ENCODE results near the gene CEMIP.

CEMIP gene

DNA sequence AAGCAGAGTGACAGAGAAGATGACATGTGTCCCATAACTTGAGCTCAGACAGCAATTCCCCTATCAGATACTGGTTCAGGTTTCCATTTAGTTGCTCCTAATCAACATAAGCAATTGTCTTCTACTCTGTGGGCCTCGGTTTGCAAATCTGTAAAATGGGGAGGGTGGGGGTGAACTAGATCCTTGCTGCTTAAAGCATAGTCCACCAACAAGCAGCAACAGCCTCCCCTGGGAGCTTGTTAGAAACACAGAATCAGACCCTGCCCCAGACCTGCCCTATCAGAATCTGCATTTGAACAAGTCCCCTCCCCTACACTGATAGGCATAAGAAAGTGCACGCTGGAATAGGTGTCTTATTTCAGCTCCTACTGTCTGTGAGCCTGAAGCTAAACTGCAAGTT, 87.8 kb downstream of the CEMIP start:
- no peaks in the 10 kb centered on the region for H3K36me3 ChIP-seq
- H3K4me1 ChIP-seq, result no peaks in the 10 kb centered on the region
- no peak for DNase-seq
- no peaks in the 10 kb centered on the region; the same call in 1 of the 2 replicates for H3K27me3 ChIP-seq
- no peaks in the 10 kb centered on the region for H3K9me3 ChIP-seq
- H3K4me3 ChIP-seq (ENCODE audit: low read depth, low read length), result no peak overlapping the region
- TF ChIP-seq, protein P1, sequence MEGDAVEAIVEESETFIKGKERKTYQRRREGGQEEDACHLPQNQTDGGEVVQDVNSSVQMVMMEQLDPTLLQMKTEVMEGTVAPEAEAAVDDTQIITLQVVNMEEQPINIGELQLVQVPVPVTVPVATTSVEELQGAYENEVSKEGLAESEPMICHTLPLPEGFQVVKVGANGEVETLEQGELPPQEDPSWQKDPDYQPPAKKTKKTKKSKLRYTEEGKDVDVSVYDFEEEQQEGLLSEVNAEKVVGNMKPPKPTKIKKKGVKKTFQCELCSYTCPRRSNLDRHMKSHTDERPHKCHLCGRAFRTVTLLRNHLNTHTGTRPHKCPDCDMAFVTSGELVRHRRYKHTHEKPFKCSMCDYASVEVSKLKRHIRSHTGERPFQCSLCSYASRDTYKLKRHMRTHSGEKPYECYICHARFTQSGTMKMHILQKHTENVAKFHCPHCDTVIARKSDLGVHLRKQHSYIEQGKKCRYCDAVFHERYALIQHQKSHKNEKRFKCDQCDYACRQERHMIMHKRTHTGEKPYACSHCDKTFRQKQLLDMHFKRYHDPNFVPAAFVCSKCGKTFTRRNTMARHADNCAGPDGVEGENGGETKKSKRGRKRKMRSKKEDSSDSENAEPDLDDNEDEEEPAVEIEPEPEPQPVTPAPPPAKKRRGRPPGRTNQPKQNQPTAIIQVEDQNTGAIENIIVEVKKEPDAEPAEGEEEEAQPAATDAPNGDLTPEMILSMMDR (IDR thresholded peaks at IDR 0.05; ENCODE audit: low read depth, low read length), result no peak

DNA sequence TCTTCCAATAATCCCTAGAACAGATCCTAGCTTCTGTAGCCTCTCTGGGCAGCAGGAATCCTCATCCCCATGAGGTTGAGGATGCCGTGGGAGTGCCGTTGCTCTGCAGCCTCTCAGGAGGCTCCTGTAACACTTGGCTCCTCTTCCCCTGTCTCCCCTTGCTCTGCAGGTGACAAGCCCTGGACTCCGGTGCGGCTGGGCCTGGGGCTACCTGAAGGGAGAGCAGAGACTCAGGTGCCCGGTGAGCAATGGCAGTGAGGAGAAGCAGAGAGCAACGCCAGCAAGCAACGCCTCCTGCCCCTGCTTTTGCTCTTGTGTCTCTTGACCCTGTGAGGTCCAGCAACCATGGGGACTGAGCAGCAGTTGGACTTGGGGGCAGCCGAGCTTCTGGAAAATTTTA, 91.2 kb downstream of the CEMIP start:
- H3K4me1 ChIP-seq, result no peaks in the 10 kb centered on the region
- DNase-seq, result no peak
- H3K9me3 ChIP-seq, result no peaks in the 10 kb centered on the region
- TF ChIP-seq, protein P1 (IDR thresholded peaks at IDR 0.05; ENCODE audit: low read depth, low read length), result no peak
- H3K36me3 ChIP-seq, result no peaks in the 10 kb centered on the region
- no peaks in the 10 kb centered on the region for H3K27me3 ChIP-seq
- no peak overlapping the region for H3K4me3 ChIP-seq (ENCODE audit: low read depth, low read length)

DNA sequence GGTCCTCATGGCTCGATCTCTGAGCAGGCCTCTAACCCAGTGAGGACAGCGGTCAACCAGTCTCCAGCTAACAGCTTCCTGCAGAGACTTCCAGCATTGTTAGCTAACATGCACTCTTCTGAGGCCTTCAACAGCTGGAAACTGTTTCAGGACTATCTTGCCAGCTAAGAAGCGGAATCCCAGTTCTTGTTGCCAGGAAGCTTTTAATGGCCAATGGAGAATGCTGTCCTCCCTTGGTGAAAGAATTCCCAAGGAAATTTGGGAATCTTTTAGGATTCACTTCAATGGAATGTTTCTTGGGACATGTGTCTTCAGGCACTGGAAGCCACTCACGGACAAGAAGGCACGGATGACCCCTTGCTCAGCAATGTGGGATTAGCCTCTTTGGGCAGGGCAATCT, 91.7 kb downstream of the CEMIP start:
- TF ChIP-seq, protein P1 (IDR thresholded peaks at IDR 0.05; ENCODE audit: low read depth, low read length), result no peak
- Histone ChIP-seq H3K9me3 (no peaks in the 10 kb centered on the region), H3K4me1 (no peaks in the 10 kb centered on the region), H3K27me3 (no peaks in the 10 kb centered on the region), H3K4me3 (ENCODE audit: low read depth, low read length) (no peak overlapping the region), H3K36me3 (no peaks in the 10 kb centered on the region)
- no peak for DNase-seq

DNA sequence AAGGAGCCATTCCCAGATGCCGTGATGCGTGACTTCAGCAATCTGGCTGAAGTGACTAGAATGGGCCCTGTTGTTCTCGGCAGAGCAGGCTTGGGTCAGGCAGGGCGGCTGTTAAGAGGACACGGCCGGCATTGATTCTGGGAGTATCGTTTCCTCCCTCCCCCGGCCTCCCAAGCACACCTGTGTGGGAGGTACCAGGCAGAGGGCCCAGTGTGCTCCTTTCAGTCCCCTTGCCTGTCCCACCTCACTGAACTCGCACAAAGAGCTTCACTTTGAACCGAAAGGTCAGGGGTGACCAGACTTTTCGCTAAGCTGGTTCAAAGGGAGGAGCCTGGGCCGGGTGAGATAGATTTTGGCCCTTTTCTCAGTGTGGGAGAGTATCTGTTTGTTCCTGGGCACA, 92.7 kb downstream of the CEMIP start:
- Histone ChIP-seq H3K27me3 (no peaks in the 10 kb centered on the region), H3K4me1 (no peaks in the 10 kb centered on the region)
- DNase-seq, result no peak

DNA sequence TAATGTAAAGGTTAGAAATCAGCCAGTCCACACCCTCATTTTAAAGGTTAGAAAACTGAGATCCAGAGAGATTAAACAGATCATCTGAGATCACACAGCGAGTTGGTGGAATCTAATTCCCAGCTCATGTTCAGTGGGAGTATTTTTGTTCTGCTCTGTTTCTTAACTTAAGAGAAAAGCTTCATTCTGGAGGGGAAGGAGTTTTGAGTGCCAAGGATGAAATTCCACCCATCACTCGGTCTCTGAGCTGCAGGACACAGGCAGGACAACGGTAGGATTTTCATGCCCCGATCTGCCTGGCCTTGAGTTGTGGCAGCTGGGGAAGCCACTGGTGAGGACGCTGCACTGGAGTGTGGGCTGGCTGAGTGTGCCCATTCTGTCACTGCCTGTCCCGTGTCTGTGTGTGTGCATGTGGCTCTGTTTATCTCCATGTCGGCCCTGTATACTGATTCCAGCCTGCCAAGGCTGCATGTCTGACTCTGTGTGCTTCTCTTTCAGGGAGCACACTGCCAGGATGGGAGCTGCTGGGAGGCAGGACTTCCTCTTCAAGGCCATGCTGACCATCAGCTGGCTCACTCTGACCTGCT, 94.3 kb downstream of the CEMIP start:
- Histone ChIP-seq H3K4me1 (no peaks in the 10 kb centered on the region), H3K4me3 (ENCODE audit: low read depth, low read length) (no peak overlapping the region), H3K27me3 (no peaks in the 10 kb centered on the region), H3K36me3 (no peaks in the 10 kb centered on the region), H3K9me3 (no peaks in the 10 kb centered on the region)
- TF ChIP-seq, protein P1 (IDR thresholded peaks at IDR 0.05; ENCODE audit: low read depth, low read length), result no peak
- no peak for DNase-seq

More for the DNA sequence above, 92.7 kb downstream of the CEMIP start:
- Histone ChIP-seq H3K36me3 (no peaks in the 10 kb centered on the region), H3K9me3 (no peaks in the 10 kb centered on the region), H3K4me3 (ENCODE audit: low read depth, low read length) (no peak overlapping the region)
- TF ChIP-seq, protein P1 (IDR thresholded peaks at IDR 0.05; ENCODE audit: low read depth, low read length), result no peak

DNA sequence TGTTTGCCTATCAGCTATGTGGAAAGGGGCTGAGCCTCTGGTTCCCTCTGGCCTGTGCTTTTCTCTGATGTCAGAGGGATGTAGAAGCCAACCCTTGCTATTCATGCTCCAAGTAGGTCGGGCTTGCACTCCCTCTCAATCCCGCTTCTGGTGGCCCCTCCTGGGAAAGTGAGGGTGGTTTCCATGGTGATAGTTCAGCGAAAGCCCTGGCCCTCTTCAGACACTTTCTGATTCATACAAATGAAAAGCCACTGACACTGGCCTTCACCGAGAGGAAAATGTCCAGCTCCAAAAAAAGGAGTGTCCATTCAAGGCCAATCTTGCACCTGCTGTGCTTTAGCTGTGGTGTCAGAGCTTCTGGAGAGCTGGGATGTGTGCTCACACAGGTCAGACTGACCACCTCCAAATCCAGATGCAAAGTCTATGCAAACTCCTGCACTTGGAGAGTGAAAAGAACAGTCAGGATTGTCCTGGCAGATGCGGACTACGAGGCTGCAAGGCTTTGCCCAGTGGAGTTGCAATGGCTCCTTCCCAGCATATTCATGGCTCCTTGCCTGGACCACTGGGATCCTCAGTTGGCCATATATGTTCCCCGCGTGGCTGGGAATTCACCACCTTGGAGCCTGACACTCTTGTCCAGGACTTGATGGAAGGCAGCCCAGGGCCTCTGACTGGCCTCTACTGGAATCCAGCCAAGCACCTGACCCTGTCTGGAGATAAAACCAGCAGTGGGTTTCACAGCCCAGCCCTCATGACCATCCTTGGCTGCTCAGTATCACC, 96.6 kb downstream of the CEMIP start:
- no peaks in the 10 kb centered on the region for H3K4me1 ChIP-seq
- H3K27me3 ChIP-seq, result no peaks in the 10 kb centered on the region
- no peaks in the 10 kb centered on the region for H3K36me3 ChIP-seq
- no peak overlapping the region for H3K4me3 ChIP-seq (ENCODE audit: low read depth, low read length)
- no peak for DNase-seq
- H3K9me3 ChIP-seq, result no peaks in the 10 kb centered on the region
- TF ChIP-seq, protein P1 (IDR thresholded peaks at IDR 0.05; ENCODE audit: low read depth, low read length), result no peak
